Heart right ventricle (tissue), 16 donors: ENCODE data around the gene FAM118B. TPM values are rescaled to one million over a fixed set of nuclear protein-coding genes. Genes with fewer than 3 reads are reported as not detected.
A peak's percentile ranks its signal among the peaks of the same experiment; 100 is the strongest.

Experiments
- ATAC-seq, 8 donors: fragments of 200-7000 bp; cut with Tn5 transposase; one replicate each; pipeline ENCODE4 v1.9.1; 2020; ENCODE audit warnings: mild to moderate bottlenecking in 8 of 8, moderate library complexity in 8 of 8, moderate number of reproducible peaks in 1 of 8
- DNase-seq, 2 donors: peaks; one replicate each; pipeline ENCODE4 v3.0.0-alpha.2; 2020
- H3K27ac ChIP-seq, 10 donors: fragments of 200-600 bp; sonication (generic) in 2 of 10; one replicate each; pipeline versions ENCODE4 v1.5.0 to v1.8.0; 2020 to 2022; ENCODE audit warnings: mild to moderate bottlenecking in 3 of 10
- H3K27me3 ChIP-seq, 7 donors: fragments of 200-600 bp; one replicate each; pipeline ENCODE4 v1.8.0; 2021 to 2022; ENCODE audit warnings: mild to moderate bottlenecking in 2 of 7
- H3K36me3 ChIP-seq, 9 donors: fragments of 200-600 bp; sonication (generic) in 1 of 9; one replicate each; pipeline versions ENCODE4 v1.5.0 to v1.8.0; 2020 to 2022; ENCODE audit warnings: mild to moderate bottlenecking in 2 of 9
- H3K4me1 ChIP-seq, 9 donors: fragments of 200-600 bp; sonication (generic) in 1 of 9; one replicate each; pipeline versions ENCODE4 v1.5.0 to v1.8.0; 2020 to 2022; ENCODE audit warnings: mild to moderate bottlenecking in 4 of 9
- H3K4me3 ChIP-seq, 10 donors: fragments of 200-600 bp; sonication (generic) in 2 of 10; one replicate each; pipeline versions ENCODE4 v1.5.0 to v1.8.0; 2020 to 2022; ENCODE audit warnings: mild to moderate bottlenecking in 7 of 10, moderate library complexity in 2 of 10
- H3K9me3 ChIP-seq, 11 donors: fragments of 200-600 bp in 10 of 11; sonication (generic) in 2 of 11; one replicate each; pipeline versions ENCODE4 v1.5.0 to v1.8.0; 2013 to 2022; ENCODE audit warnings: mild to moderate bottlenecking in 2 of 11, control low read depth in 1 of 11, moderate library complexity in 1 of 11
- CTCF ChIP-seq, 9 donors: fragments of 200-600 bp; sonication (generic) in 2 of 9; IDR thresholded peaks; one replicate each; pipeline versions ENCODE4 v1.5.0 to v1.8.0; 2021 to 2022; ENCODE audit warnings: antibody characterized with exemption in 9 of 9, mild to moderate bottlenecking in 5 of 9, moderate library complexity in 1 of 9
- WGBS, 2 donors: extraction: QIAGEN DNeasy Blood & Tissue Kit; methylation state at CpG; one replicate each; pipeline ENCODE4 v1.1.7; 2013; ENCODE audit warnings: inconsistent platforms in 1 of 2; 5-methylcytosine and 5-hydroxymethylcytosine counted together
- intact Hi-C, 10 donors: fragments of 100-400 bp; cut with DNase I; formaldehyde crosslinking; loops; one replicate each; pipeline versions ENCODE4 v1.11.1 to v1.14.2; 2022
- polyA plus RNA-seq, 2 donors: library from polyadenylated mRNA; stranded (reverse); fragments of 200-250 nt; gene quantifications; one replicate each; pipeline ENCODE4 v1.2.3, GENCODE V29; 2013
- total RNA-seq, 10 donors: library from RNA; stranded (reverse); fragmentation: NEBNext Ultra II Directional in 3 of 10; extraction: Animal tissue kit (Norgen Biotek cat#: 25700) in 3 of 10; gene quantifications; one replicate each; pipeline versions ENCODE4 v1.2.1 to v1.2.4, GENCODE V29; 2021 to 2023
- donor health status: Arrhythmogenic right ventricular cardiomyopathy.
- donor health status: ischemic (EF 13 %, LVEDD 7.1; RV severe dilation, severe dysfunction).
- donor health status: healthy with polysubstance abuse.
- donor health status: DM: no; HTN: yes; CAD: no.
- donor health status: DM: no; HTN: no; CAD: no.
- donor health status: ischemic (EF 25% LVEDD 6.9; RV normal size, moderate dysfunction).
- donor health status: ischemic (EF 25% LVEDD 5.7; RV mildly dilated, moderate dysfunction).
- donor health status: healthy.
- donor health status: DM: yes; HTN: yes; CAD: no.
- donor health status: Ischemic cardiomyopathy.
- donor health status: ischemic (EF 35%, LVEDD 5.7; RV mildly dilated, moderate dysfunction).
- donor health status: nonischemic (EF 11% LVEDD 7.7; RV severe dilation, severe dysfunction).
- donor health status: DM: yes; HTN: yes; CAD: no.
- donor health status: PGD.
- donor health status: ischemic (EF 29% LVEDD 5.4; RV normal size, mild dysfunction).
- donor health status: nonischemic (EF 23%, LVEDD 6.1; RV moderate dilation, normal function).

Gene FAM118B
- total and polyA plus RNA-seq, 12 donors: 7.6 to 52.8 (median 22.5) TPM

DNA sequence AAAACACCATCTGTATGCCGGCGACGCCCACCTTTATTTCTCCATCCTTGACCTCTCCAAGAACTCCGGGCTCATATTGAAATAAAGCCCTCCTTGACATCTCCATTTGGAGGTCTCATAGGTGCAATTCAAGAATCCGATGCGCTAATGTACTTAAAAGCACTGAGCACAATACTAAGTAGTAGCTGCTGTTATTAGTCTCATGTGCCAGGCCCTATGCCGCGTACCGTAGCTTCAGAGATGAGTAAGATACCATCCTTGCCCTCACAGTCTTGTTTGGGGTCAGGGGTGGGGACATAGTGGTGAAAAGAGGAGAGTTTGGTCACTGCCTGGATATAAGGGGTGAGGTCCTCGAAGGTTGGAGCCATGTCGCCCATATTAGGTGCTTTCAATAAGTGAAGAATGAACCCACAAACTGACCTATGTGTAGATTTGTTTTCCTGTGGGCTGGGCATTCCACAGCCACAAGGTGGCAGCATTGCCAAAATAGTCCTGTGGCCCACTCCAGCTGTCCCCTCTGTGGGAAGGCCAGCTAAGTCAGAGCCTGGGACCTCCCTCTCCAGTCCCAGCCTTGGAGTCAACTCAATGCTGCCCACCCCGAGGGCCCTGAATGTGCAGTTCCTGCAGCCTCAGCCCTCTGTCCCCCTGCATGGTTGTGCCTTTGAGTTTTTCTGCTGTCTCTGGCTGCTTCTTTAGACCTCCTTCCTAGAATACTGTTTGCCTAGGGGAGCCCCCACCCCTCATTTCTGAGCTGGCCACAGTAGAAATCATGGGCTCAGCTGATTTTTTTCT lies 98.8 kb downstream of the FAM118B start:
- TF ChIP-seq CTCF (IDR thresholded peaks at IDR 0.05): peak; percentile 83 to 97 (median 90)
- peaks cover 0 to 40% (median 7%) of the 10 kb centered on the region in 9 donors for H3K4me1 ChIP-seq
- DNase-seq (peak; percentile 74 to 79), ATAC-seq (peak; percentile 91 to 95 (median 92))
- H3K9me3 ChIP-seq: no peaks in the 10 kb centered on the region
- 60 to 70% methylated on average over 12 of the region's 12 CpGs for whole genome bisulfite sequencing, 2 donors
- no peaks in the 10 kb centered on the region for H3K27me3 ChIP-seq
- intact Hi-C loops: loop anchor here in 9 of 10 donors (1.0 to 10.0 kb wide), 15 partner anchors 44 to 678 kb away; partner anchors contain the start of gene ST3GAL4 (in 3 of the 9)
- H3K4me3 ChIP-seq: no peak overlapping the region
- peak overlapping the region in 3 of 10 donors; percentile 3 to 71 (median 27) for H3K27ac ChIP-seq
- peaks cover 0 to 54% (median 0%) of the 10 kb centered on the region in 9 donors for H3K36me3 ChIP-seq

GRCh38 chr11:126310992-126311310 lies 99.4 kb downstream of the FAM118B start:
- WGBS, 2 donors: 63 to 74% methylated on average over 6 of the region's 6 CpGs
- Histone ChIP-seq H3K27ac (peak overlapping the region in 3 of 10 donors; percentile 3 to 71 (median 27)), H3K9me3 (no peaks in the 10 kb centered on the region), H3K27me3 (no peaks in the 10 kb centered on the region), H3K4me1 (peaks cover 0 to 39% (median 7%) of the 10 kb centered on the region in 9 donors), H3K36me3 (peaks cover 0 to 54% (median 0%) of the 10 kb centered on the region in 9 donors), H3K4me3 (no peak overlapping the region)
- peak in 6 of 8 donors; percentile 6 to 44 (median 20) for ATAC-seq
- intact Hi-C loops: loop anchor here in 9 of 10 donors (1.0 to 10.0 kb wide), 15 partner anchors 44 to 678 kb away; partner anchors contain the start of gene ST3GAL4 (in 3 of the 9)
- DNase-seq: no peak
- TF ChIP-seq CTCF (IDR thresholded peaks at IDR 0.05): no peak

GRCh38 chr11:126311401-126312291 lies 100.1 kb downstream of the FAM118B start:
- Histone ChIP-seq H3K9me3 (no peaks in the 10 kb centered on the region), H3K4me3 (no peak overlapping the region), H3K36me3 (peaks cover 0 to 54% (median 0%) of the 10 kb centered on the region in 9 donors), H3K4me1 (peaks cover 0 to 45% (median 9%) of the 10 kb centered on the region in 9 donors), H3K27me3 (no peaks in the 10 kb centered on the region), H3K27ac (peak overlapping the region in 1 of 10 donors; percentile 71)
- intact Hi-C loops: loop anchor here in 9 of 10 donors (2.0 to 10.0 kb wide), 14 partner anchors 43 to 677 kb away; partner anchors contain the start of gene ST3GAL4 (in 3 of the 9)
- TF ChIP-seq CTCF (IDR thresholded peaks at IDR 0.05): no peak
- DNase-seq: no peak
- WGBS, 2 donors: 91 to 94% methylated on average over 14 of the region's 14 CpGs
- ATAC-seq: peak in 2 of 8 donors; percentile 20 to 33

Other genes starting within 250 kb of the FAM118B start
- gene CDON, start 148.9 kb upstream of the FAM118B start, total RNA-seq: 10 to 100 TPM in 2 of 10 donors, 1 to 10 TPM in 8; 5.4 to 17.1 (median 9.3) TPM
- 1 to 10 TPM; 1.4 to 2.4 TPM for gene CDON, start 148.9 kb upstream of the FAM118B start, polyA plus RNA-seq
- gene RPUSD4, start 132 bp upstream of the FAM118B start, total RNA-seq: 10 to 100 TPM; 34.5 to 70.0 (median 37.4) TPM
- gene RPUSD4, start 132 bp upstream of the FAM118B start, polyA plus RNA-seq: 10 to 100 TPM; 12.8 to 15.2 TPM
- 10 to 100 TPM; 65.4 to 88.4 (median 75.1) TPM for gene SRPRA, start 57.1 kb downstream of the FAM118B start, total RNA-seq
- gene SRPRA, start 57.1 kb downstream of the FAM118B start, polyA plus RNA-seq: 10 to 100 TPM; 32.5 to 80.2 TPM
- 10 to 100 TPM; 19.0 to 41.1 (median 30.4) TPM for gene FOXRED1, start 57.4 kb downstream of the FAM118B start, total RNA-seq
- gene FOXRED1, start 57.4 kb downstream of the FAM118B start, polyA plus RNA-seq: 10 to 100 TPM; 33.5 to 46.3 TPM
- 10 to 100 TPM in 1 of 10 donors, 1 to 10 TPM in 9; 6.3 to 10.1 (median 8.6) TPM for gene TIRAP, start 71.3 kb downstream of the FAM118B start, total RNA-seq
- 1 to 10 TPM; 3.1 to 3.3 TPM for gene TIRAP, start 71.3 kb downstream of the FAM118B start, polyA plus RNA-seq
- 10 to 100 TPM in 6 of 10 donors, 1 to 10 TPM in 4; 6.5 to 17.3 (median 10.6) TPM for gene DCPS, start 92.3 kb downstream of the FAM118B start, total RNA-seq
- 10 to 100 TPM in 1 of 2 donors, 1 to 10 TPM in 1; 8.8 to 17.1 TPM for gene DCPS, start 92.3 kb downstream of the FAM118B start, polyA plus RNA-seq
- gene ST3GAL4, start 143.9 kb downstream of the FAM118B start, total RNA-seq: 10 to 100 TPM; 24.8 to 51.0 (median 43.4) TPM
- gene ST3GAL4, start 143.9 kb downstream of the FAM118B start, polyA plus RNA-seq: 10 to 100 TPM; 96.2 to 98.2 TPM